ENCODE data around the gene LRRK2. TPM values are rescaled to one million over a fixed set of nuclear protein-coding genes. Genes with fewer than 3 reads are reported as not detected.
A peak's percentile ranks its signal among the peaks of the same experiment; 100 is the strongest.

Gene LRRK2
- total and polyA plus RNA-seq, 8 donors = 2.9 to 28.1 (median 4.6) TPM

GRCh38 chr12:40215982-40216381 lies 8.8 kb upstream of the LRRK2 start:
- TF ChIP-seq POLR2AphosphoS5 (IDR thresholded peaks at IDR 0.05) = no peak
- TF ChIP-seq CTCF (IDR thresholded peaks at IDR 0.05) = no peak
- no peak for TF ChIP-seq POLR2A (IDR thresholded peaks at IDR 0.05)
- no peak for TF ChIP-seq EP300 (IDR thresholded peaks at IDR 0.05)
- no peak overlapping the region for H3K27ac ChIP-seq

GRCh38 chr12:40216516-40217288 lies 8.1 kb upstream of the LRRK2 start:
- Histone ChIP-seq H3K4me3 (no peak overlapping the region), H3K27ac (peak overlapping the region in 1 of 5 donors; percentile 32), H3K9me3 (peaks cover 0 to 8% (median 0%) of the 10 kb centered on the region in 4 donors), H3K36me3 (no peaks in the 10 kb centered on the region), H3K27me3 (no peaks in the 10 kb centered on the region), H3K4me1 (no peaks in the 10 kb centered on the region)
- no peak for DNase-seq
- TF ChIP-seq CTCF (IDR thresholded peaks at IDR 0.05) = no peak
- TF ChIP-seq EP300 (IDR thresholded peaks at IDR 0.05) = no peak
- no peak for TF ChIP-seq POLR2A (IDR thresholded peaks at IDR 0.05)
- no peak for TF ChIP-seq POLR2AphosphoS5 (IDR thresholded peaks at IDR 0.05)
- intact Hi-C loops (cut with DNase I; ENCODE audit: low total_unique reads) = no loop called here

More at GRCh38 chr12:40215982-40216381, 8.8 kb upstream of the LRRK2 start:
- intact Hi-C loops (cut with DNase I; ENCODE audit: low total_unique reads) = no loop called here
- Histone ChIP-seq H3K4me3 (no peak overlapping the region), H3K9me3 (peaks cover 0 to 8% (median 0%) of the 10 kb centered on the region in 4 donors), H3K4me1 (no peaks in the 10 kb centered on the region), H3K36me3 (no peaks in the 10 kb centered on the region), H3K27me3 (no peaks in the 10 kb centered on the region)
- WGBS, 5 donors = 88 to 100% (median 97%) methylated on average over 1 of the region's 1 CpG
- no peak for DNase-seq

GRCh38 chr12:40219760-40220159 lies 5.0 kb upstream of the LRRK2 start:
- intact Hi-C loops (cut with DNase I; ENCODE audit: low total_unique reads) = no loop called here
- H3K9me3 ChIP-seq = no peaks in the 10 kb centered on the region
- H3K27ac ChIP-seq = no peak overlapping the region
- H3K4me3 ChIP-seq = no peak overlapping the region
- TF ChIP-seq CTCF (IDR thresholded peaks at IDR 0.05) = no peak
- peaks cover 0 to 9% (median 3%) of the 10 kb centered on the region in 4 donors for H3K4me1 ChIP-seq
- no peaks in the 10 kb centered on the region for H3K36me3 ChIP-seq
- peaks cover 0 to 9% (median 6%) of the 10 kb centered on the region in 3 donors for H3K27me3 ChIP-seq
- no peak for DNase-seq

GRCh38 chr12:40222247-40222646 lies 2.5 kb upstream of the LRRK2 start:
- H3K36me3 ChIP-seq = no peaks in the 10 kb centered on the region
- DNase-seq = no peak
- TF ChIP-seq EP300 (IDR thresholded peaks at IDR 0.05) (no peak), POLR2A (IDR thresholded peaks at IDR 0.05) (no peak), POLR2AphosphoS5 (IDR thresholded peaks at IDR 0.05) (no peak), CTCF (IDR thresholded peaks at IDR 0.05) (no peak)
- H3K4me1 ChIP-seq = peaks cover 0 to 23% (median 10%) of the 10 kb centered on the region in 4 donors
- peaks cover 0 to 11% (median 10%) of the 10 kb centered on the region in 3 donors for H3K27me3 ChIP-seq
- WGBS, 5 donors = 80 to 91% (median 85%) methylated on average over 2 of the region's 2 CpGs
- intact Hi-C loops (cut with DNase I; ENCODE audit: low total_unique reads) = no loop called here
- no peak overlapping the region for H3K27ac ChIP-seq
- H3K4me3 ChIP-seq = no peak overlapping the region
- no peaks in the 10 kb centered on the region for H3K9me3 ChIP-seq

All from stomach (tissue), 9 donors.